ENCODE data around the gene GTF2I.
"Not testable (repeated sequence)": the region's sequence is repeated elsewhere in the genome, so short reads cannot be mapped to it uniquely, and the experiment has no call there.

- not testable (repeated sequence) for TF ChIP-seq CTCF (IDR thresholded peaks at IDR 0.05; ENCODE audit: insufficient read depth, low read depth, low read length); EZH2 (IDR thresholded peaks at IDR 0.05; ENCODE audit: insufficient read depth, low read length)
Measured at GRCh38 chr7:74798644-74799043, 141.1 kb downstream of the GTF2I start.
